ENCODE measurements around the gene NCOA1. TPM values are rescaled to one million over a fixed set of nuclear protein-coding genes. Genes with fewer than 3 reads are reported as not detected.

Gene NCOA1
- polyA plus RNA-seq, 1 of the 3 experiments (the other 2 are of a cell fraction): 10.7 TPM

GRCh38 chr2:24676493-24676892 lies 185.4 kb downstream of the NCOA1 start:
- Histone ChIP-seq H3K4me2 (peak overlapping the region; percentile 1; the same call in 1 of the 2 replicates), H3K4me3 (ENCODE audit: low read depth in 2 of 2, low read length in 1 of 2) (no peak overlapping the region)
- no peak for TF ChIP-seq ELF1 (IDR thresholded peaks at IDR 0.05)
- no peak for TF ChIP-seq POLR2AphosphoS5 (IDR thresholded peaks at IDR 0.05; ENCODE audit: low read depth, low read length)
- no peak for TF ChIP-seq GABPA (IDR thresholded peaks at IDR 0.05; ENCODE audit: low read depth)
- TF ChIP-seq TAF1 (IDR thresholded peaks at IDR 0.05; ENCODE audit: borderline replicate concordance, low read depth, low read length): no peak
- TF ChIP-seq TEAD4 (IDR thresholded peaks at IDR 0.05; ENCODE audit: borderline replicate concordance, insufficient read depth): peak; percentile 66; the same call in 1 of the 2 replicates
- TF ChIP-seq JUND (IDR thresholded peaks at IDR 0.05): peak; percentile 38; the same call in 1 of the 2 replicates
- peak; percentile 29; the same call in 1 of the 2 replicates for TF ChIP-seq RXRA (IDR thresholded peaks at IDR 0.05; ENCODE audit: borderline replicate concordance, low read depth)
- TF ChIP-seq, protein P1, sequence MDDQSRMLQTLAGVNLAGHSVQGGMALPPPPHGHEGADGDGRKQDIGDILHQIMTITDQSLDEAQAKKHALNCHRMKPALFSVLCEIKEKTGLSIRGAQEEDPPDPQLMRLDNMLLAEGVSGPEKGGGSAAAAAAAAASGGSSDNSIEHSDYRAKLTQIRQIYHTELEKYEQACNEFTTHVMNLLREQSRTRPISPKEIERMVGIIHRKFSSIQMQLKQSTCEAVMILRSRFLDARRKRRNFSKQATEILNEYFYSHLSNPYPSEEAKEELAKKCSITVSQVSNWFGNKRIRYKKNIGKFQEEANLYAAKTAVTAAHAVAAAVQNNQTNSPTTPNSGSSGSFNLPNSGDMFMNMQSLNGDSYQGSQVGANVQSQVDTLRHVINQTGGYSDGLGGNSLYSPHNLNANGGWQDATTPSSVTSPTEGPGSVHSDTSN (IDR thresholded peaks at IDR 0.05): 0 out of 2 replicates have a peak, but pooled peaks have one; percentile 35
- peak; percentile 24; the same call in 1 of the 2 replicates for TF ChIP-seq NFIC (IDR thresholded peaks at IDR 0.05; ENCODE audit: borderline replicate concordance)
- TF ChIP-seq, protein P2, sequence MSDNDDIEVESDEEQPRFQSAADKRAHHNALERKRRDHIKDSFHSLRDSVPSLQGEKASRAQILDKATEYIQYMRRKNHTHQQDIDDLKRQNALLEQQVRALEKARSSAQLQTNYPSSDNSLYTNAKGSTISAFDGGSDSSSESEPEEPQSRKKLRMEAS (IDR thresholded peaks at IDR 0.05; ENCODE audit: low read depth): no peak
- no peak for TF ChIP-seq FOSL2 (IDR thresholded peaks at IDR 0.05; ENCODE audit: borderline replicate concordance, low read depth)
- no peak for TF ChIP-seq USF1 (IDR thresholded peaks at IDR 0.05; ENCODE audit: borderline replicate concordance, low read depth)
- TF ChIP-seq EP300 (IDR thresholded peaks at IDR 0.05; ENCODE audit: borderline replicate concordance in 1 of 2, low read depth in 1 of 2, low read length in 1 of 2): peak in 1 of 2 experiments; percentile 55; a peak in 1 of 4 replicates
- no peak for TF ChIP-seq GATA2 (CRISPR knock-in tag; IDR thresholded peaks at IDR 0.05)
- no peak for TF ChIP-seq RFX5 (IDR thresholded peaks at IDR 0.05; ENCODE audit: low read length)
- TF ChIP-seq EZH2phosphoT487 (IDR thresholded peaks at IDR 0.05; ENCODE audit: borderline replicate concordance, low read depth): no peak
- TF ChIP-seq, protein P3, sequence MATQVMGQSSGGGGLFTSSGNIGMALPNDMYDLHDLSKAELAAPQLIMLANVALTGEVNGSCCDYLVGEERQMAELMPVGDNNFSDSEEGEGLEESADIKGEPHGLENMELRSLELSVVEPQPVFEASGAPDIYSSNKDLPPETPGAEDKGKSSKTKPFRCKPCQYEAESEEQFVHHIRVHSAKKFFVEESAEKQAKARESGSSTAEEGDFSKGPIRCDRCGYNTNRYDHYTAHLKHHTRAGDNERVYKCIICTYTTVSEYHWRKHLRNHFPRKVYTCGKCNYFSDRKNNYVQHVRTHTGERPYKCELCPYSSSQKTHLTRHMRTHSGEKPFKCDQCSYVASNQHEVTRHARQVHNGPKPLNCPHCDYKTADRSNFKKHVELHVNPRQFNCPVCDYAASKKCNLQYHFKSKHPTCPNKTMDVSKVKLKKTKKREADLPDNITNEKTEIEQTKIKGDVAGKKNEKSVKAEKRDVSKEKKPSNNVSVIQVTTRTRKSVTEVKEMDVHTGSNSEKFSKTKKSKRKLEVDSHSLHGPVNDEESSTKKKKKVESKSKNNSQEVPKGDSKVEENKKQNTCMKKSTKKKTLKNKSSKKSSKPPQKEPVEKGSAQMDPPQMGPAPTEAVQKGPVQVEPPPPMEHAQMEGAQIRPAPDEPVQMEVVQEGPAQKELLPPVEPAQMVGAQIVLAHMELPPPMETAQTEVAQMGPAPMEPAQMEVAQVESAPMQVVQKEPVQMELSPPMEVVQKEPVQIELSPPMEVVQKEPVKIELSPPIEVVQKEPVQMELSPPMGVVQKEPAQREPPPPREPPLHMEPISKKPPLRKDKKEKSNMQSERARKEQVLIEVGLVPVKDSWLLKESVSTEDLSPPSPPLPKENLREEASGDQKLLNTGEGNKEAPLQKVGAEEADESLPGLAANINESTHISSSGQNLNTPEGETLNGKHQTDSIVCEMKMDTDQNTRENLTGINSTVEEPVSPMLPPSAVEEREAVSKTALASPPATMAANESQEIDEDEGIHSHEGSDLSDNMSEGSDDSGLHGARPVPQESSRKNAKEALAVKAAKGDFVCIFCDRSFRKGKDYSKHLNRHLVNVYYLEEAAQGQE (IDR thresholded peaks at IDR 0.05; ENCODE audit: low read depth, low read length): no peak
- TF ChIP-seq SMC3 (IDR thresholded peaks at IDR 0.05; ENCODE audit: low read depth, low read length): no peak
- no peak for TF ChIP-seq SIN3A (IDR thresholded peaks at IDR 0.05; ENCODE audit: borderline replicate concordance, low read depth, low read length)
- TF ChIP-seq TCF12 (IDR thresholded peaks at IDR 0.05): peak; percentile 53; the same call in 1 of the 2 replicates
- no peak for TF ChIP-seq NRF1 (IDR thresholded peaks at IDR 0.05; ENCODE audit: low read depth, low read length)
- no peak for TF ChIP-seq MXI1 (IDR thresholded peaks at IDR 0.05; ENCODE audit: low read depth, low read length)
- TF ChIP-seq RAD21 (IDR thresholded peaks at IDR 0.05; ENCODE audit: low read length): no peak
- 0 out of 2 replicates have a peak, but pooled peaks have one; percentile 27 for TF ChIP-seq MEF2A (IDR thresholded peaks at IDR 0.05; ENCODE audit: borderline replicate concordance, low read depth)
- TF ChIP-seq ZBTB33 (IDR thresholded peaks at IDR 0.05; ENCODE audit: borderline replicate concordance, low read depth): no peak
- TF ChIP-seq FOXJ3 (CRISPR knock-in tag; IDR thresholded peaks at IDR 0.05): no peak

More at GRCh38 chr2:24676493-24676892, 185.4 kb downstream of the NCOA1 start:
- Histone ChIP-seq H3K27ac (ENCODE audit: low read depth in 2 of 2, low read length in 1 of 2) (peak overlapping the region in 1 of 2 experiments; percentile 3; a peak in 1 of 4 replicates), H4K20me1 (ENCODE audit: insufficient read depth) (no peaks in the 10 kb centered on the region), H3K9me2 (no peaks in the 10 kb centered on the region), H3K36me3 (replicated peaks in 1 of 2; ENCODE audit: control insufficient read depth in 1 of 2, insufficient read depth in 2 of 2, low read length in 1 of 2) (peaks cover 3 to 10% of the 10 kb centered on the region in 2 experiments), H3K9me3 (no peaks in the 10 kb centered on the region), H3F3A (replicated peaks; ENCODE audit: insufficient read depth) (peaks cover 6% of the 10 kb centered on the region), H3K79me2 (ENCODE audit: insufficient read depth) (no peaks in the 10 kb centered on the region), H2AFZ (ENCODE audit: low read depth) (no peak overlapping the region), H3K27me3 (ENCODE audit: insufficient read depth) (no peaks in the 10 kb centered on the region), H3K9ac (no peak overlapping the region), H3K4me1 (ENCODE audit: control insufficient read depth in 1 of 2, insufficient read depth in 2 of 2, low read depth in 1 of 2, low read length in 1 of 2) (no peaks in the 10 kb centered on the region; a peak in 1 of 4 replicates)
- CTCF ChIA-PET: interaction anchor here (0.7 to 1.7 kb wide), 2 partner anchors 19 to 120 kb away, joined by 3 to 4 read pairs; no protein-coding TSS in a partner anchor
- WGBS (ENCODE audit: low lambda C conversion rate): 62% methylated on average over 4 of the region's 4 CpGs
- no peak for DNase-seq
- POLR2A ChIA-PET: no interaction called here
